Measurements from ENCODE around the gene IL20RB.

The IL20RB gene

DNA sequence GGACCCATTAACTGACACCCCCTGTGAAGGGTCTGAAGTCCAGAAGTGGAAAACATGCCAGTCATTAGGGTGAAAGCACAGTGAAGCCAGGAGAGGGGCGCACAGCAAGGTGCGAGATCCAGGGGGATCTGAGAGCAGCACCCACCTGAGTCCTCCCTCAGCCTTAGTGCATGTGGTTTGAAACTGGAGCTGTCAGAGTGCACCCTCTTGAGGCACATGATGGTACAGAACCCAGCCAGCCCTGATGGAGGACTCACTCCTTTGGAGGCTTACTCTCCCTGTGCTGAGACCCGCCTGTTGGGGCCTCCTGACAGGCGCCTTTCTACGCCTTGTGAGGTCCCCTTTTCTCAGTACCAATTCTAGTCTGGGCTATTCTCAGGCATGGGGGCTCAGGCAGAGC lies 77.8 kb downstream of the IL20RB start:
- DNase-seq (ENCODE audit: low read depth, low spot score) = peak; percentile 35

- DNase-seq (ENCODE audit: low read depth, low spot score) = no peak
Observed at GRCh38 chr3:137039570-137039969, 81.8 kb downstream of the IL20RB start.

DNA sequence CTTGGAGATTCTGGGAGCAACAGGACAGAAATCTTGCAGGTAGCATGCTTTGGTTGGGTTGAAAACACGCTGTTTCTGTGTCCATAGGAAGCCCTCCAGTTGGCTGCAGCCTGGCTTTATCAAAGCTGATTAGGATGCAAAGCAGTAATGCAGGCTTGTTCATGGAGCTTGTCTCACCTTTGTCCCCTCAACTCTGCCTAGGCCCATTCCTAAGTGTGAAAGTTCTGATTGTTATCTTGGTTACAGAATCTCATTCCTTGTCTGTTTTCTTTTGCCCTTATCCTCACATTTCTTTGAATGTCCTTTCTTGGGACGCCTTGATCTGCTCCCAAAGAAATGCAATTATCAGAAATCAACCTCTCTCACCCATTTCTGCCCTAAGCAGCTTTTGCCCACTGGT lies 83.5 kb downstream of the IL20RB start:
- no peak for DNase-seq (ENCODE audit: low read depth, low spot score)

DNA sequence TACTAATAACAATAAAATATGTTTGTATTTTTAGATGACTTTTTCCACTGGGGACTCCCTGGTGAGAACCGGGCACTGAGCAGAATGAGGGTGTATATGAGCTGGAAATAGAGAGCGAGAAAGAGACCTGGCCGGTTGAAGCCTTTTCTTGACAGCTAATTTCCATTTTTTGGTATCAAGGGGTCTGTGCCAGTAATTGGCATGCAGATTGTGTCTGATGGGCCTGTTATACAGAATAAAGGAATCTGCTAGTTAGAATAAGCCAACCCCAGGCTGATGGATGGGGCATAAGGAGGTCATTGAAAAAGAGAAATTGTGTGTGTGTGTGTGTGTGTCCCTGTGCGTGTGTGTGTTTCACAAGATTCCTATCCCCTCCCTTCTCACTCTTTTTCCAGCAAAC lies 83.9 kb downstream of the IL20RB start:
- no peak for DNase-seq (ENCODE audit: low read depth, low spot score)

GRCh38 chr3:137046747-137047146 lies 89.0 kb downstream of the IL20RB start:
- DNase-seq (ENCODE audit: low read depth, low spot score) = no peak

- peak; percentile 40 for DNase-seq (ENCODE audit: low read depth, low spot score)
Observed at GRCh38 chr3:137047240-137047639, 89.5 kb downstream of the IL20RB start.

DNA sequence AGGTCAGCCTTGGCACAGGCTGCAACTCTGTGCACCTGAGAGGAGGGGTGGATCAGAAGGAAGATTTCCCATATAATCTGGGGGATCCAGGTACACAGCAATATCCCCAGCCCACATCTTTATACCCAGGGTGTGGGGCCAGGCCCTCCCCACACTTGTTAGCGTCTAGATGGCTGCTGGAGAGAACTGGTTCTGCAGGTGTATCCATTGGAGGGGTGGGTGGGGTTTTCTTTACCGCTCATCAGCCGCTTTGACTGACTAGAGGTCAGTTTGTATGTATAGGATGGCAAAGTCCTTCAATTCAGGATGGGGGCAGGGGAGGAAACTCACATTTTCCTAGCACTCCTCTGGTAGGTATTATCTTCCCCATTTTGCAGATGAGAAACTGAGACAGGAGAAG lies 92.5 kb downstream of the IL20RB start:
- DNase-seq (ENCODE audit: low read depth, low spot score) = no peak

- no peak for DNase-seq (ENCODE audit: low read depth, low spot score)
Observed at GRCh38 chr3:137052298-137052697, 94.5 kb downstream of the IL20RB start.
